Bronchial epithelial cell (primary cell): ENCODE data around the gene ARL5A. TPM values are rescaled to one million over a fixed set of nuclear protein-coding genes. Genes with fewer than 3 reads are reported as not detected.
A peak's percentile ranks its signal among the peaks of the same experiment; 100 is the strongest.
"Not testable (repeated sequence)": the region's sequence is repeated elsewhere in the genome, so short reads cannot be mapped to it uniquely, and the experiment has no call there.

Experiments used
- DNase-seq: peaks from one replicate; pipeline ENCODE4 v3.0.0-alpha.2; 2010; ENCODE audit warnings: low read depth
- FAIRE-seq: peaks from 2 replicates; lab custom pipeline; 2011; peaks lifted over from hg19 to GRCh38; lab: Jason Lieb, UNC
- H3K27me3 ChIP-seq: 2 replicates; pipeline ENCODE4 v1.5.1; 2011; ENCODE audit warnings: low read length; ENCODE audit not compliant: control insufficient read depth, insufficient read depth
- H3K36me3 ChIP-seq: 2 replicates; pipeline ENCODE4 v1.5.1; 2011; ENCODE audit warnings: low read length; ENCODE audit not compliant: control insufficient read depth, insufficient read depth
- H3K4me3 ChIP-seq: 2 replicates; pipeline ENCODE4 v1.5.1; 2011; ENCODE audit warnings: mild to moderate bottlenecking, low read depth, low read length, control low read depth
- total RNA-seq: library from RNA; depleted of rRNA; stranded (reverse); fragments of >200 nt; gene quantifications from 2 replicates; pipeline ENCODE4 v1.2.1, GENCODE V29; 2014
- TF ChIP-seq, protein P1 (sequence below): IDR thresholded peaks from 2 replicates; pipeline ENCODE4 v1.5.1; 2011; ENCODE audit warnings: mild to moderate bottlenecking, moderate library complexity, low read length, control low read depth, inconsistent platforms; ENCODE audit not compliant: insufficient read depth, severe bottlenecking

ARL5A gene, protein sequence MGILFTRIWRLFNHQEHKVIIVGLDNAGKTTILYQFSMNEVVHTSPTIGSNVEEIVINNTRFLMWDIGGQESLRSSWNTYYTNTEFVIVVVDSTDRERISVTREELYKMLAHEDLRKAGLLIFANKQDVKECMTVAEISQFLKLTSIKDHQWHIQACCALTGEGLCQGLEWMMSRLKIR
- 66.6 and 77.7 TPM in 2 replicates for total RNA-seq

GRCh38 chr2:151828143-151828889, at the start of gene ARL5A:
ARL5A (minus strand) TSS chr2:151828421; CDS start chr2:151828176, 245 bp downstream.
- no peaks in the 10 kb centered on the region for H3K27me3 ChIP-seq
- TF ChIP-seq, protein P1, sequence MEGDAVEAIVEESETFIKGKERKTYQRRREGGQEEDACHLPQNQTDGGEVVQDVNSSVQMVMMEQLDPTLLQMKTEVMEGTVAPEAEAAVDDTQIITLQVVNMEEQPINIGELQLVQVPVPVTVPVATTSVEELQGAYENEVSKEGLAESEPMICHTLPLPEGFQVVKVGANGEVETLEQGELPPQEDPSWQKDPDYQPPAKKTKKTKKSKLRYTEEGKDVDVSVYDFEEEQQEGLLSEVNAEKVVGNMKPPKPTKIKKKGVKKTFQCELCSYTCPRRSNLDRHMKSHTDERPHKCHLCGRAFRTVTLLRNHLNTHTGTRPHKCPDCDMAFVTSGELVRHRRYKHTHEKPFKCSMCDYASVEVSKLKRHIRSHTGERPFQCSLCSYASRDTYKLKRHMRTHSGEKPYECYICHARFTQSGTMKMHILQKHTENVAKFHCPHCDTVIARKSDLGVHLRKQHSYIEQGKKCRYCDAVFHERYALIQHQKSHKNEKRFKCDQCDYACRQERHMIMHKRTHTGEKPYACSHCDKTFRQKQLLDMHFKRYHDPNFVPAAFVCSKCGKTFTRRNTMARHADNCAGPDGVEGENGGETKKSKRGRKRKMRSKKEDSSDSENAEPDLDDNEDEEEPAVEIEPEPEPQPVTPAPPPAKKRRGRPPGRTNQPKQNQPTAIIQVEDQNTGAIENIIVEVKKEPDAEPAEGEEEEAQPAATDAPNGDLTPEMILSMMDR = no peak
- FAIRE-seq (no peak), DNase-seq (peak; percentile 87)
- no peaks in the 10 kb centered on the region for H3K36me3 ChIP-seq
- peak within 1 kb of the TSS; percentile 94 for H3K4me3 ChIP-seq

DNA sequence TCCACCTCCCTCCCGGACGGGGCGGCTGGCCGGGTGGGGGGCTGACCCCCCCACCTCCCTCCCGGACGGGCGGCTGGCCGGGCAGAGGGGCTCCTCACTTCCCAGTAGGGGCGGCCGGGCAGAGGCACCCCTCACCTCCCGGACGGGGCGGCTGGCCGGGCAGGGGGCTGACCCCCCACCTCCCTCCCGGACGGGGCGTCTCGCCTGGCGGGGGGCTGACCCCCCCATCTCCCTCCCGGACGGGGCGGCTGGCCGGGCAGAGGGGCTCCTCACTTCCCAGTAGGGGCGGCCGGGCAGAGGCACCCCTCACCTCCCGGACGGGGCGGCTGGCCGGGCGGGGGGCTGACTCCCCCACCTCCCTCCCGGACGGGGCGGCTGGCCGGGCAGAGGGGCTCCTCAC, 47.4 kb upstream of the ARL5A start:
- not testable (repeated sequence) for FAIRE-seq, H3K4me3 ChIP-seq, H3K36me3 ChIP-seq, H3K27me3 ChIP-seq, DNase-seq

GRCh38 chr2:151872463-151872862, 44.2 kb upstream of the ARL5A start:
- FAIRE-seq = no peak
- TF ChIP-seq, protein P1 = no peak
- no peak overlapping the region for H3K4me3 ChIP-seq

DNA sequence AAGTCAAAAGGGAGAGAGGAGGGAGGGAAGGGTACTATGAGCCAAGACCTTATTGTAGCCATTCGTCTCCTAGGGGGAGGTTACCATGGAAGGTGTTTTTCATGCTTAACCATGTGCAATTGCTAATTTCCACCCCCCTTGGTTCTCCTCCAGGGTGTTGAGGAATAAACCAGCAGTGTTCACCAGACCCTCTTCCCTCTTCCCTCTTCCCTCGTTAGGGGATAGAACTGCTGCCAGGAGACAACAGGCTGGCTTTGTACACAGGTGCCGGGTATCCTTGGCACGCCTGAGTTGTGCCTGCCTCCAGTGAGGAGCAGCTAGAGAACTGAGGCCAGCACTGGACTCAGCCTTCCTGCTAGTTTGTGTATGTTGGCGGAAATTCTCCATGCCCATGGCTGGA, 41.1 kb upstream of the ARL5A start:
- FAIRE-seq (peak; percentile 55), DNase-seq (no peak)
- peaks cover 4% of the 10 kb centered on the region for H3K27me3 ChIP-seq
- no peak overlapping the region for H3K4me3 ChIP-seq
- TF ChIP-seq, protein P1 = no peak
- H3K36me3 ChIP-seq = no peaks in the 10 kb centered on the region

More at GRCh38 chr2:151872463-151872862, 44.2 kb upstream of the ARL5A start:
- DNase-seq = no peak
- Histone ChIP-seq H3K36me3 (no peaks in the 10 kb centered on the region), H3K27me3 (peaks cover 4% of the 10 kb centered on the region)

DNA sequence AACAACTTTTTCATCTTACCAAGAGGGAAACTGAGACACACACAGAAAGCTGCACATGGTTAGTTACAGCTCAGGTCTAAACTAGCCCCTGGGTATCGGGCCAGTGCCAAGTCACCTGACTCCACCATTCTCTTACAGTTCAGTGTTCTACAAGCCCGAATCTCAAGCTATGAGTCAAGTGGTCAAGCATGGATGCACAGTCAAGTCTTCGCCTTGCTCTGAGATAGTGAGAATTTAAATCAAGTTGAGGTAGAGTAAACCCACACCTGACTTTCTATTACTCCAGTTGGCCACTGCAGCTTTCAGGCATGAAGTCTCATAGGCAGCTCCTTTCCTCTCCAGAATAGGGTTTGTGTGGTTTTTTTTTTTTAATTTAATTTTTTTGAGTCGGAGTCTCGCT, 34.5 kb upstream of the ARL5A start:
- FAIRE-seq (no peak), DNase-seq (peak; percentile 64)

GRCh38 chr2:151861174-151861573, 33.0 kb upstream of the ARL5A start:
- TF ChIP-seq, protein P1 = no peak
- no peaks in the 10 kb centered on the region for H3K36me3 ChIP-seq
- H3K27me3 ChIP-seq = no peaks in the 10 kb centered on the region
- FAIRE-seq (no peak), DNase-seq (no peak)
- no peak overlapping the region for H3K4me3 ChIP-seq

More for the DNA sequence above, 34.5 kb upstream of the ARL5A start:
- Histone ChIP-seq H3K4me3 (no peak overlapping the region), H3K36me3 (no peaks in the 10 kb centered on the region), H3K27me3 (no peaks in the 10 kb centered on the region)
- TF ChIP-seq, protein P1 = no peak
